NT2/D1 (cell line): ENCODE measurements around the gene GSTM5.

Experiments used
- SUZ12 ChIP-seq: IDR thresholded peaks from 2 replicates; pipeline ENCODE4 v1.6.1; 2011; ENCODE audit not compliant: insufficient read length, insufficient read depth; ENCODE audit errors: extremely low read depth
- YY1 ChIP-seq: IDR thresholded peaks from 2 replicates; pipeline ENCODE4 v1.6.1; 2011; ENCODE audit not compliant: insufficient read length, insufficient read depth
- ZNF274 ChIP-seq: IDR thresholded peaks from 2 replicates; pipeline ENCODE4 v1.6.1; 2011; ENCODE audit warnings: mild to moderate bottlenecking, low read depth, low read length

- no peak for TF ChIP-seq SUZ12
- no peak for TF ChIP-seq ZNF274
- no peak for TF ChIP-seq YY1
Measured at GRCh38 chr1:109697066-109697465, 15.0 kb upstream of the GSTM5 start.
